ENCODE data around the gene FDX1. TPM values are rescaled to one million over a fixed set of nuclear protein-coding genes. Genes with fewer than 3 reads are reported as not detected.
"Not testable (repeated sequence)": the region's sequence is repeated elsewhere in the genome, so short reads cannot be mapped to it uniquely, and the experiment has no call there.

Gene FDX1, protein sequence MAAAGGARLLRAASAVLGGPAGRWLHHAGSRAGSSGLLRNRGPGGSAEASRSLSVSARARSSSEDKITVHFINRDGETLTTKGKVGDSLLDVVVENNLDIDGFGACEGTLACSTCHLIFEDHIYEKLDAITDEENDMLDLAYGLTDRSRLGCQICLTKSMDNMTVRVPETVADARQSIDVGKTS
- 1,000 to 10,000 TPM in 1 of 9 donors, 100 to 1,000 TPM in 8; 124 to 1,285 (median 324) TPM for total RNA-seq
- 1,000 to 10,000 TPM in 1 of 3 donors, 100 to 1,000 TPM in 1, 10 to 100 TPM in 1; 51.1 to 1,586 (median 165) TPM for polyA plus RNA-seq
- long read RNA-seq, donor 1, transcript FDX1-201 (4 exons, 3,206 nt), result major isoform, 4,273 of 4,880 reads
- long read RNA-seq, donor 1, partial matches to known transcripts, result 398 of 4,880 reads
- long read RNA-seq, donor 1, other reads (novel, unspliced or antisense), result 209 of 4,880 reads
- long read RNA-seq, donor 2, transcript FDX1-201 (4 exons, 3,206 nt), result major isoform, 2,976 of 3,471 reads
- long read RNA-seq, donor 2, partial matches to known transcripts, result 375 of 3,471 reads
- long read RNA-seq, donor 2, other reads (novel, unspliced or antisense), result 120 of 3,471 reads
- long read RNA-seq, donor 3, transcript FDX1-201 (4 exons, 3,206 nt), result major isoform, 2,503 of 2,915 reads
- long read RNA-seq, donor 3, partial matches to known transcripts, result 279 of 2,915 reads
- long read RNA-seq, donor 3, other reads (novel, unspliced or antisense), result 133 of 2,915 reads
- long read RNA-seq, donor 4, transcript FDX1-201 (4 exons, 3,206 nt), result major isoform, 1,002 of 1,060 reads
- long read RNA-seq, donor 4, partial matches to known transcripts, result 35 of 1,060 reads
- long read RNA-seq, donor 4, other reads (novel, unspliced or antisense), result 23 of 1,060 reads
- long read RNA-seq, donor 5, transcript FDX1-201 (4 exons, 3,206 nt), result major isoform, 3,976 of 4,114 reads
- long read RNA-seq, donor 5, partial matches to known transcripts, result 19 of 4,114 reads
- long read RNA-seq, donor 5, other reads (novel, unspliced or antisense), result 119 of 4,114 reads
- long read RNA-seq, donor 6, transcript FDX1-201 (4 exons, 3,206 nt), result major isoform, 47 of 63 reads
- long read RNA-seq, donor 6, partial matches to known transcripts, result 4 of 63 reads
- long read RNA-seq, donor 6, other reads (novel, unspliced or antisense), result 12 of 63 reads
- long read RNA-seq, donor 7, transcript FDX1-201 (4 exons, 3,206 nt), result major isoform, 1,573 of 1,836 reads
- long read RNA-seq, donor 7, partial matches to known transcripts, result 197 of 1,836 reads
- long read RNA-seq, donor 7, other reads (novel, unspliced or antisense), result 66 of 1,836 reads
- long read RNA-seq, donor 8, transcript FDX1-201 (4 exons, 3,206 nt), result major isoform, 4,623 of 5,161 reads
- long read RNA-seq, donor 8, partial matches to known transcripts, result 316 of 5,161 reads
- long read RNA-seq, donor 8, other reads (novel, unspliced or antisense), result 222 of 5,161 reads
- long read RNA-seq, donor 9, transcript FDX1-201 (4 exons, 3,206 nt), result major isoform, 1,895 of 2,117 reads
- long read RNA-seq, donor 9, partial matches to known transcripts, result 124 of 2,117 reads
- long read RNA-seq, donor 9, other reads (novel, unspliced or antisense), result 98 of 2,117 reads
- long read RNA-seq, donor 10, transcript FDX1-201 (4 exons, 3,206 nt), result major isoform, 1,948 of 2,102 reads
- long read RNA-seq, donor 10, partial matches to known transcripts, result 88 of 2,102 reads
- long read RNA-seq, donor 10, other reads (novel, unspliced or antisense), result 66 of 2,102 reads

DNA sequence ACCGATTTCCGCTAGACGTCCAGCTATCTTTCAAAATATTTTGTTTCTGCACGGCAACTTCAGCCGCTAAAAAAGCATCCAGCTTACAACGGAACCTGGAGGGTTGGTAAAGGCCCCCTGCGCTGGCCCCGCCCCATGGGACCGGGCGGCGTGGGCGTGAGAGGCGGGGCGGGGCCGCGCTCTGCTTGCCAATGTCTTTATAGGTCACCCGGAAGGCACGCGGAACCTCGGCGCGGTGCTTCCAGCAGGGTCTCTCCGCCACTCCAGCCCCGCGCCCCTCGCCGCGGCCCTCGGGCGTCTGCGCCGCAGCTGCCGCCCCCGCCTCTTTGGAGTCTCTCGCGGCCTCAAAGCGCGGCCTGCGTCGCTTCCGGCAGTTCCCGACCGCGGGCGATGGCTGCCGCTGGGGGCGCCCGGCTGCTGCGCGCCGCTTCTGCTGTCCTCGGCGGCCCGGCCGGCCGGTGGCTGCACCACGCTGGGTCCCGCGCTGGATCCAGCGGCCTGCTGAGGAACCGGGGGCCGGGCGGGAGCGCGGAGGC, at the start of gene FDX1:
Gene FDX1, plus strand, starts transcription at position 218 of the 536 bp plus-strand sequence. Its CDS starts 173 bp downstream, at position 391.
- peaks cover 17 to 26% of the 10 kb centered on the region in 2 donors for H3K4me1 ChIP-seq (replicated peaks in 1 of 2)
- intact Hi-C loops (cut with DNase I), result loop anchor here in 1 of 2 donors (5.0 to 10.0 kb wide), 3 partner anchors 55 to 227 kb away; partner anchors contain the start of gene RDX
- H3K27ac ChIP-seq, result peak within 1 kb of the TSS; percentile 89 to 98 (median 96)
- no peaks in the 10 kb centered on the region for H3K9me3 ChIP-seq (replicated peaks in 1 of 3)
- no peaks in the 10 kb centered on the region for H3K36me3 ChIP-seq (replicated peaks in 1 of 2)
- TF ChIP-seq CTCF (IDR thresholded peaks at IDR 0.05) (peak in 3 of 6 experiments; percentile 56 to 85 (median 80)), POLR2A (IDR thresholded peaks at IDR 0.05) (peak; percentile 88 to 90)
- DNase-seq, result peak; percentile 89 to 93 (median 92)
- peak within 1 kb of the TSS; percentile 47 to 100 (median 80) for H3K4me3 ChIP-seq
- WGBS, 4 donors, result 0% methylated on average over 14 to 65 of the region's 65 CpGs
- no peaks in the 10 kb centered on the region for H3K27me3 ChIP-seq

- no peak for DNase-seq
- intact Hi-C loops (cut with DNase I), result no loop called here
- TF ChIP-seq POLR2A (IDR thresholded peaks at IDR 0.05) (no peak), CTCF (IDR thresholded peaks at IDR 0.05) (no peak)
Measured at GRCh38 chr11:110380836-110381622, 48.7 kb upstream of the FDX1 start.

DNA sequence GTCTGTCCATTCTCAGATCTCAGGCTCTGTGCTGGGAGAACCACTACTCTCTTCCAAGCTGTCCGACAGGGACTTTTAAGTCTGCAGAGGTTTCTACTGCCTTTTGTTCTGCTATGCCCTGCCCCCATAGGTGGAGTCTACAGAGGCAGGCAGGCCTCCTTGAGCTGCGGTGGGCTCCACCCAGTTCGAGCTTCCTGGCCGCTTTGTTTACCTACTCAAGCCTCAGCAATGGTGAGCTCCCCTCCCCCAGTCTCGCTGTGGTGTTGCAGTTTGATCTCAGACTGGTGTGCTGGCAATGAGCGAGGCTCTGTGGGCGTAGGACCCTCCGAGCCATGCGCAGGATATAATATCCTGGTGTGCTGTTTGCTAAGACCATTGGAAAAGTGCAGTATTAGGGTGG, 41.5 kb upstream of the FDX1 start:
- DNase-seq; H3K27ac ChIP-seq; H3K4me1 ChIP-seq (replicated peaks in 1 of 2); H3K27me3 ChIP-seq; H3K4me3 ChIP-seq; intact Hi-C loops (cut with DNase I); H3K36me3 ChIP-seq (replicated peaks in 1 of 2); H3K9me3 ChIP-seq (replicated peaks in 1 of 3): not testable (repeated sequence)
- WGBS, 4 donors, result 95 to 100% (median 99%) methylated on average over 1 to 9 of the region's 9 CpGs

More at GRCh38 chr11:110380836-110381622, 48.7 kb upstream of the FDX1 start:
- Histone ChIP-seq H3K9me3 (replicated peaks in 1 of 3) (no peaks in the 10 kb centered on the region), H3K36me3 (replicated peaks in 1 of 2) (no peaks in the 10 kb centered on the region), H3K27ac (peak overlapping the region in 3 of 5 donors; percentile 17 to 56 (median 43)), H3K4me1 (replicated peaks in 1 of 2) (peaks cover 8 to 35% of the 10 kb centered on the region in 2 donors), H3K4me3 (no peak overlapping the region), H3K27me3 (no peaks in the 10 kb centered on the region)
- WGBS, 4 donors, result 43 to 62% (median 52%) methylated on average over 4 of the region's 4 CpGs

Data from adrenal gland (tissue), 19 donors.